ENCODE data around the gene ID2.

DNA sequence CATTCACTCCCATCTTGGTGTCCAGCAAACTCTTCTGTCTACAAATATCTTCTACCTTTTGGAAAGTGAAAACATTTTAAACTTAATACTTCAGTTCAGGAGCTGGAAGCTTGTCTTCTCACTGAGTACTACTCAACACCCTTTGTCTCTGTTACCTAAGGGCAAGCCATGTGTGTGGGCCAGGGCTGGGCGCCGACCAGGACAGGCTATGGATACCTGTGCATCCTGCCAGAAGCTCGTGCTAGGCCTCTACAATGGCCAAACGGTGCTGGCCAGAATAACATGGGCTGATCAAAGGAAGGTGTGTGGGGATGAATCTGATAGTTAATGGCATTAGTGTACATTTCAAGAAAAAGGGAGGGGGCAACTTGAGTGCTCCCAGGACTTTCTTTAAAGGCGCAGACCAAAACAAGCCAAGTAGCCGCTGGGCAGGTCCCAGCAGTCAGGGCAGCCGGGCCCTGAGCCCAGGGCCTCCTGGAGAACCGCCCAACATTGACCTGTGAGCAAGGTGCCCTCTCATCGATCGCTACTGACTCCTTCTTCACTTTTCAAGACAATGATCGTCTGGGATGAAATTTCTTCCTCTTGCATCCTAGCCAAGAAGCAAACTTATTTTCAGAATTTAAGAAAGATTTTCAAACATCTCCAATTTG is 29.0 kb upstream of the ID2 start:
- no peak for TF ChIP-seq BRCA1 (CRISPR knock-in tag; IDR thresholded peaks at IDR 0.05)
- TF ChIP-seq EZH2 (conservative IDR thresholded peaks at IDR 0.05; ENCODE audit: low read depth, low read length): no peak
- no peak for TF ChIP-seq POLR2AphosphoS5 (IDR thresholded peaks at IDR 0.05; ENCODE audit: low read depth, low read length)
- no peak for TF ChIP-seq ZFP41 (CRISPR knock-in tag; IDR thresholded peaks at IDR 0.05; ENCODE audit: borderline replicate concordance)
- no peak for TF ChIP-seq HNF1A (IDR thresholded peaks at IDR 0.05; ENCODE audit: low read depth)
- no peak for TF ChIP-seq HNF1A (CRISPR knock-in tag; IDR thresholded peaks at IDR 0.05; ENCODE audit: borderline replicate concordance)
- no peak for TF ChIP-seq ZNF577 (CRISPR knock-in tag; IDR thresholded peaks at IDR 0.05; ENCODE audit: borderline replicate concordance, low read depth)
- no peak for TF ChIP-seq EHMT2 (IDR thresholded peaks at IDR 0.05; ENCODE audit: borderline replicate concordance, low read depth, low read length)
- TF ChIP-seq, protein P1, sequence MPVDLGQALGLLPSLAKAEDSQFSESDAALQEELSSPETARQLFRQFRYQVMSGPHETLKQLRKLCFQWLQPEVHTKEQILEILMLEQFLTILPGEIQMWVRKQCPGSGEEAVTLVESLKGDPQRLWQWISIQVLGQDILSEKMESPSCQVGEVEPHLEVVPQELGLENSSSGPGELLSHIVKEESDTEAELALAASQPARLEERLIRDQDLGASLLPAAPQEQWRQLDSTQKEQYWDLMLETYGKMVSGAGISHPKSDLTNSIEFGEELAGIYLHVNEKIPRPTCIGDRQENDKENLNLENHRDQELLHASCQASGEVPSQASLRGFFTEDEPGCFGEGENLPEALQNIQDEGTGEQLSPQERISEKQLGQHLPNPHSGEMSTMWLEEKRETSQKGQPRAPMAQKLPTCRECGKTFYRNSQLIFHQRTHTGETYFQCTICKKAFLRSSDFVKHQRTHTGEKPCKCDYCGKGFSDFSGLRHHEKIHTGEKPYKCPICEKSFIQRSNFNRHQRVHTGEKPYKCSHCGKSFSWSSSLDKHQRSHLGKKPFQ (CRISPR knock-in tag; IDR thresholded peaks at IDR 0.05; ENCODE audit: insufficient replicate concordance): no peak
- TF ChIP-seq ZNF713 (CRISPR knock-in tag; IDR thresholded peaks at IDR 0.05): no peak
- TF ChIP-seq, protein P2, sequence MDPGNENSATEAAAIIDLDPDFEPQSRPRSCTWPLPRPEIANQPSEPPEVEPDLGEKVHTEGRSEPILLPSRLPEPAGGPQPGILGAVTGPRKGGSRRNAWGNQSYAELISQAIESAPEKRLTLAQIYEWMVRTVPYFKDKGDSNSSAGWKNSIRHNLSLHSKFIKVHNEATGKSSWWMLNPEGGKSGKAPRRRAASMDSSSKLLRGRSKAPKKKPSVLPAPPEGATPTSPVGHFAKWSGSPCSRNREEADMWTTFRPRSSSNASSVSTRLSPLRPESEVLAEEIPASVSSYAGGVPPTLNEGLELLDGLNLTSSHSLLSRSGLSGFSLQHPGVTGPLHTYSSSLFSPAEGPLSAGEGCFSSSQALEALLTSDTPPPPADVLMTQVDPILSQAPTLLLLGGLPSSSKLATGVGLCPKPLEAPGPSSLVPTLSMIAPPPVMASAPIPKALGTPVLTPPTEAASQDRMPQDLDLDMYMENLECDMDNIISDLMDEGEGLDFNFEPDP (CRISPR knock-in tag; conservative IDR thresholded peaks at IDR 0.05): no peak

Data from HepG2 (cell line).